H9 (cell line): ENCODE data around the gene RMND5A. TPM values are rescaled to one million over a fixed set of nuclear protein-coding genes. Genes with fewer than 3 reads are reported as not detected.

ENCODE experiments used
- DNase-seq: peaks from one replicate; pipeline ENCODE4 v3.0.0-alpha.2; 2017
- H2AFZ ChIP-seq: one replicate; pipeline ENCODE4 v1.6.1; 2013; ENCODE audit warnings: mild to moderate bottlenecking, low read length, control low read depth, moderate library complexity
- H2AK5ac ChIP-seq: 2 replicates; pipeline ENCODE4 v1.6.1; 2013; ENCODE audit warnings: low read length, control low read depth, mixed read lengths; ENCODE audit not compliant: insufficient read length
- H2BK120ac ChIP-seq: one replicate; pipeline ENCODE4 v1.6.1; 2013; ENCODE audit warnings: low read depth, mild to moderate bottlenecking, low read length, control low read depth, inconsistent platforms; ENCODE audit not compliant: poor library complexity, severe bottlenecking
- H2BK12ac ChIP-seq: 2 replicates; pipeline ENCODE4 v1.6.1; 2013; ENCODE audit warnings: low read length, control low read depth, mixed read lengths, low read depth; ENCODE audit not compliant: insufficient read length
- H2BK15ac ChIP-seq: 2 replicates; pipeline ENCODE4 v1.6.1; 2013; ENCODE audit warnings: low read depth, low read length, control low read depth
- H2BK20ac ChIP-seq: one replicate; pipeline ENCODE4 v1.6.1; 2013; ENCODE audit warnings: low read depth, mild to moderate bottlenecking, low read length, control low read depth, inconsistent platforms; ENCODE audit not compliant: poor library complexity, severe bottlenecking
- H2BK5ac ChIP-seq: 2 replicates; pipeline ENCODE4 v1.6.1; 2013; ENCODE audit warnings: low read length, control low read depth, mixed read lengths; ENCODE audit not compliant: insufficient read length
- H3K14ac ChIP-seq: 2 replicates; pipeline ENCODE4 v1.6.1; 2013; ENCODE audit warnings: low read length, control low read depth; ENCODE audit not compliant: insufficient read depth
- H3K18ac ChIP-seq: 2 replicates; pipeline ENCODE4 v1.6.1; 2013; ENCODE audit warnings: low read depth, mild to moderate bottlenecking, mixed read lengths, low read length, control low read depth; ENCODE audit not compliant: insufficient read length
- H3K23ac ChIP-seq: 2 replicates; pipeline ENCODE4 v1.6.1; 2013; ENCODE audit warnings: low read length, control low read depth, mixed read lengths, low read depth; ENCODE audit not compliant: insufficient read length
- H3K23me2 ChIP-seq: 2 replicates; pipeline ENCODE4 v1.6.1; 2013; ENCODE audit warnings: low read depth, mild to moderate bottlenecking, mixed read lengths, low read length, control low read depth; ENCODE audit not compliant: insufficient read length, poor library complexity, severe bottlenecking
- H3K27ac ChIP-seq: 2 replicates; pipeline ENCODE4 v1.5.1; 2013; ENCODE audit warnings: low read length, control low read depth, mixed read lengths, low read depth; ENCODE audit not compliant: insufficient read length
- H3K27me3 ChIP-seq: 2 replicates; pipeline ENCODE4 v1.6.1; 2013; ENCODE audit warnings: low read length, control low read depth, inconsistent platforms; ENCODE audit not compliant: insufficient read depth
- H3K4ac ChIP-seq: 2 replicates; pipeline ENCODE4 v1.6.1; 2013; ENCODE audit warnings: low read depth, mild to moderate bottlenecking, control low read depth, inconsistent platforms, low read length, moderate library complexity
- H3K4me1 ChIP-seq: 2 replicates; pipeline ENCODE4 v1.6.1; 2013; ENCODE audit warnings: low read length, control low read depth, inconsistent platforms; ENCODE audit not compliant: insufficient read depth
- H3K4me2 ChIP-seq: 2 replicates; pipeline ENCODE4 v1.6.1; 2013; ENCODE audit warnings: low read length, control low read depth, mixed read lengths; ENCODE audit not compliant: insufficient read length, insufficient read depth
- H3K56ac ChIP-seq: 2 replicates; pipeline ENCODE4 v1.6.1; 2013; ENCODE audit warnings: low read depth, mild to moderate bottlenecking, mixed read lengths, low read length, control low read depth; ENCODE audit not compliant: insufficient read length
- H3K79me1 ChIP-seq: 2 replicates; pipeline ENCODE4 v1.6.1; 2013; ENCODE audit warnings: low read depth, mild to moderate bottlenecking, moderate library complexity, low read length, control low read depth, inconsistent platforms; ENCODE audit not compliant: insufficient read depth, poor library complexity, severe bottlenecking
- H3K79me2 ChIP-seq: 2 replicates; pipeline ENCODE4 v1.6.1; 2013; ENCODE audit warnings: low read length, control low read depth, inconsistent platforms; ENCODE audit not compliant: insufficient read depth
- H3K9ac ChIP-seq: 2 replicates; pipeline ENCODE4 v1.6.1; 2013; ENCODE audit warnings: low read length, control low read depth, mixed read lengths; ENCODE audit not compliant: insufficient read length; ENCODE audit errors: extremely low read depth
- H3K9me3 ChIP-seq: one replicate; pipeline ENCODE4 v1.6.1; 2013; ENCODE audit warnings: low read depth, low read length, inconsistent platforms; ENCODE audit not compliant: control insufficient read depth
- H3T11ph ChIP-seq: one replicate; pipeline ENCODE4 v1.6.1; 2013; ENCODE audit warnings: mild to moderate bottlenecking, low read length, control low read depth, inconsistent platforms
- H4K20me1 ChIP-seq: one replicate; pipeline ENCODE4 v1.6.1; 2013; ENCODE audit not compliant: control insufficient read depth, insufficient read length, insufficient read depth
- H4K5ac ChIP-seq: 2 replicates; pipeline ENCODE4 v1.6.1; 2013; ENCODE audit warnings: low read depth, mild to moderate bottlenecking, mixed read lengths, low read length, control low read depth; ENCODE audit not compliant: insufficient read length
- H4K8ac ChIP-seq: replicated peaks from 2 replicates; pipeline ENCODE4 v1.6.1; 2013; ENCODE audit warnings: low read length, control low read depth, mixed read lengths, low read depth; ENCODE audit not compliant: insufficient read length
- H4K91ac ChIP-seq: 2 replicates; pipeline ENCODE4 v1.6.1; 2013; ENCODE audit warnings: low read depth, mild to moderate bottlenecking, moderate library complexity, mixed read lengths, low read length, control low read depth; ENCODE audit not compliant: insufficient read length
- H3K27ac Mint-ChIP-seq, 3 experiments: 2 replicates in 2 of 3; 3 replicates in 1 of 3; pipeline ENCODE4 v1.8.0; 2020 to 2021; ENCODE audit warnings: mixed read lengths in 3 of 3, mild to moderate bottlenecking in 1 of 3, moderate library complexity in 1 of 3
- H3K27me3 Mint-ChIP-seq: 2 replicates; pipeline ENCODE4 v1.8.0; 2021; ENCODE audit warnings: low read depth, mild to moderate bottlenecking, moderate library complexity, mixed read lengths
- H3K36me3 Mint-ChIP-seq, 3 experiments: 2 replicates in 2 of 3; 3 replicates in 1 of 3; pipeline ENCODE4 v1.8.0; 2020 to 2021; ENCODE audit warnings: low read depth in 3 of 3, mixed read lengths in 3 of 3; ENCODE audit not compliant: insufficient read depth in 1 of 3
- H3K4me1 Mint-ChIP-seq, 2 experiments: 2 replicates each; pipeline ENCODE4 v1.8.0; 2020; ENCODE audit warnings: mixed read lengths in 2 of 2
- H3K4me3 Mint-ChIP-seq, 2 experiments: 2 replicates in 1 of 2; 3 replicates in 1 of 2; pipeline ENCODE4 v1.8.0; 2020 to 2021; ENCODE audit warnings: mild to moderate bottlenecking in 2 of 2, mixed read lengths in 2 of 2, moderate library complexity in 1 of 2
- H3K9me3 Mint-ChIP-seq, 2 experiments: 2 replicates in 1 of 2; 3 replicates in 1 of 2; pipeline ENCODE4 v1.8.0; 2020; ENCODE audit warnings: mild to moderate bottlenecking in 2 of 2, mixed read lengths in 2 of 2, moderate library complexity in 1 of 2
- WGBS: extraction: QIAGEN DNeasy Blood & Tissue Kit; methylation state at CpG from one replicate; pipeline ENCODE4 v1.1.7; 2013; ENCODE audit warnings: missing lambda C conversion rate, low lambda C conversion rate, mixed read lengths; ENCODE audit not compliant: insufficient read length; ENCODE audit errors: extremely low coverage; 5-methylcytosine and 5-hydroxymethylcytosine counted together
- total RNA-seq: library from RNA; stranded (reverse); gene quantifications from 2 replicates; pipeline ENCODE4 v1.2.1, GENCODE V29; 2021
- TF ChIP-seq, protein P1 (sequence below): fragments of 200-600 bp; sonication (generic); conservative IDR thresholded peaks from 3 replicates; pipeline ENCODE4 v1.8.0; 2021; ENCODE audit warnings: antibody characterized with exemption, mild to moderate bottlenecking

RMND5A gene
- total RNA-seq, 1 experiment from 2014 or later: 48.8 TPM

DNA sequence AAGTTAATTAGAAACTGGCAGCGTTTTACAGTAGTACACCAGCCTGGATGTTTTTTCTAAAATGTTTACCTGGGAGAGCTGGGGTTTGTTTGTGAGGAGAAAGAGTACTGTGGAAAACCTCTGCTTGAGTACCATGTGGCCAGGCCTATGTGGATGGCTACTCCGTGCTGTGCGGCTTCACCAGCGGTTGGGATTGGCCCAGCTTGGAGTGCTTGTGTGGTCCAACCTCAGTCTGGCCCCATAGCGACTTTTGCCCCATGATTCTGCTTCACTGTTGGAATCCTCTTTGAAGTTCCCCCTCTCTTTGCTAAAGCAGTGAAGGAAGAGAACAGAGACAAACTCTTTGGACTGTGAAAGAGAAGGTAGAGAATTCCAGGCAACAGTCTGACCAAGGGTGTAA, 54.8 kb downstream of the RMND5A start:
- Mint-ChIP-seq H3K9me3 (no peaks in the 10 kb centered on the region), H3K27me3 (no peaks in the 10 kb centered on the region), H3K36me3 (peaks cover 12 to 53% (median 45%) of the 10 kb centered on the region in 3 experiments; a peak in 6 of 7 replicates), H3K4me3 (no peak overlapping the region), H3K27ac (peak overlapping the region in 1 of 3 experiments; percentile 33; a peak in 1 of 7 replicates), H3K4me1 (peaks cover 5 to 21% of the 10 kb centered on the region in 2 experiments; a peak in 3 of 4 replicates)
- TF ChIP-seq, protein P1, sequence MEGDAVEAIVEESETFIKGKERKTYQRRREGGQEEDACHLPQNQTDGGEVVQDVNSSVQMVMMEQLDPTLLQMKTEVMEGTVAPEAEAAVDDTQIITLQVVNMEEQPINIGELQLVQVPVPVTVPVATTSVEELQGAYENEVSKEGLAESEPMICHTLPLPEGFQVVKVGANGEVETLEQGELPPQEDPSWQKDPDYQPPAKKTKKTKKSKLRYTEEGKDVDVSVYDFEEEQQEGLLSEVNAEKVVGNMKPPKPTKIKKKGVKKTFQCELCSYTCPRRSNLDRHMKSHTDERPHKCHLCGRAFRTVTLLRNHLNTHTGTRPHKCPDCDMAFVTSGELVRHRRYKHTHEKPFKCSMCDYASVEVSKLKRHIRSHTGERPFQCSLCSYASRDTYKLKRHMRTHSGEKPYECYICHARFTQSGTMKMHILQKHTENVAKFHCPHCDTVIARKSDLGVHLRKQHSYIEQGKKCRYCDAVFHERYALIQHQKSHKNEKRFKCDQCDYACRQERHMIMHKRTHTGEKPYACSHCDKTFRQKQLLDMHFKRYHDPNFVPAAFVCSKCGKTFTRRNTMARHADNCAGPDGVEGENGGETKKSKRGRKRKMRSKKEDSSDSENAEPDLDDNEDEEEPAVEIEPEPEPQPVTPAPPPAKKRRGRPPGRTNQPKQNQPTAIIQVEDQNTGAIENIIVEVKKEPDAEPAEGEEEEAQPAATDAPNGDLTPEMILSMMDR: no peak
- Histone ChIP-seq H3K18ac (no peak overlapping the region), H3K79me2 (no peaks in the 10 kb centered on the region), H3K27me3 (no peaks in the 10 kb centered on the region), H2AK5ac (no peak overlapping the region), H3K9me3 (no peaks in the 10 kb centered on the region), H3K4ac (no peak overlapping the region), H3K27ac (no peak overlapping the region), H3K4me2 (no peak overlapping the region), H4K91ac (no peak overlapping the region), H4K5ac (no peak overlapping the region), H3K23me2 (peaks cover 2% of the 10 kb centered on the region), H3K56ac (no peak overlapping the region), H2BK12ac (no peak overlapping the region), H3T11ph (no peak overlapping the region), H3K9ac (no peak overlapping the region), H4K20me1 (no peaks in the 10 kb centered on the region), H3K23ac (no peak overlapping the region), H2BK5ac (no peak overlapping the region), H2BK20ac (no peak overlapping the region), H4K8ac (no peak overlapping the region), H3K79me1 (no peaks in the 10 kb centered on the region), H2BK120ac (no peak overlapping the region), H2AFZ (no peak overlapping the region), H3K14ac (no peak overlapping the region; the same call in 1 of the 2 replicates), H3K4me1 (no peaks in the 10 kb centered on the region), H2BK15ac (no peak overlapping the region)
- no peak for DNase-seq
- no CpG with 5 or more reads among the region's 5 CpGs for WGBS
